H9 (cell line): ENCODE measurements around the gene NT5C3B. TPM values are rescaled to one million over a fixed set of nuclear protein-coding genes. Genes with fewer than 3 reads are reported as not detected.
A peak's percentile ranks its signal among the peaks of the same experiment; 100 is the strongest.

Experiments
- DNase-seq: peaks from one replicate; pipeline ENCODE4 v3.0.0-alpha.2; 2017
- H2AFZ ChIP-seq: one replicate; pipeline ENCODE4 v1.6.1; 2013; ENCODE audit warnings: mild to moderate bottlenecking, low read length, control low read depth, moderate library complexity
- H2AK5ac ChIP-seq: 2 replicates; pipeline ENCODE4 v1.6.1; 2013; ENCODE audit warnings: low read length, control low read depth, mixed read lengths; ENCODE audit not compliant: insufficient read length
- H2BK120ac ChIP-seq: one replicate; pipeline ENCODE4 v1.6.1; 2013; ENCODE audit warnings: low read depth, mild to moderate bottlenecking, low read length, control low read depth, inconsistent platforms; ENCODE audit not compliant: poor library complexity, severe bottlenecking
- H2BK12ac ChIP-seq: 2 replicates; pipeline ENCODE4 v1.6.1; 2013; ENCODE audit warnings: low read length, control low read depth, mixed read lengths, low read depth; ENCODE audit not compliant: insufficient read length
- H2BK15ac ChIP-seq: 2 replicates; pipeline ENCODE4 v1.6.1; 2013; ENCODE audit warnings: low read depth, low read length, control low read depth
- H2BK20ac ChIP-seq: one replicate; pipeline ENCODE4 v1.6.1; 2013; ENCODE audit warnings: low read depth, mild to moderate bottlenecking, low read length, control low read depth, inconsistent platforms; ENCODE audit not compliant: poor library complexity, severe bottlenecking
- H2BK5ac ChIP-seq: 2 replicates; pipeline ENCODE4 v1.6.1; 2013; ENCODE audit warnings: low read length, control low read depth, mixed read lengths; ENCODE audit not compliant: insufficient read length
- H3K14ac ChIP-seq: 2 replicates; pipeline ENCODE4 v1.6.1; 2013; ENCODE audit warnings: low read length, control low read depth; ENCODE audit not compliant: insufficient read depth
- H3K18ac ChIP-seq: 2 replicates; pipeline ENCODE4 v1.6.1; 2013; ENCODE audit warnings: low read depth, mild to moderate bottlenecking, mixed read lengths, low read length, control low read depth; ENCODE audit not compliant: insufficient read length
- H3K23ac ChIP-seq: 2 replicates; pipeline ENCODE4 v1.6.1; 2013; ENCODE audit warnings: low read length, control low read depth, mixed read lengths, low read depth; ENCODE audit not compliant: insufficient read length
- H3K23me2 ChIP-seq: 2 replicates; pipeline ENCODE4 v1.6.1; 2013; ENCODE audit warnings: low read depth, mild to moderate bottlenecking, mixed read lengths, low read length, control low read depth; ENCODE audit not compliant: insufficient read length, poor library complexity, severe bottlenecking
- H3K27ac ChIP-seq: 2 replicates; pipeline ENCODE4 v1.5.1; 2013; ENCODE audit warnings: low read length, control low read depth, mixed read lengths, low read depth; ENCODE audit not compliant: insufficient read length
- H3K27me3 ChIP-seq: 2 replicates; pipeline ENCODE4 v1.6.1; 2013; ENCODE audit warnings: low read length, control low read depth, inconsistent platforms; ENCODE audit not compliant: insufficient read depth
- H3K4ac ChIP-seq: 2 replicates; pipeline ENCODE4 v1.6.1; 2013; ENCODE audit warnings: low read depth, mild to moderate bottlenecking, control low read depth, inconsistent platforms, low read length, moderate library complexity
- H3K4me1 ChIP-seq: 2 replicates; pipeline ENCODE4 v1.6.1; 2013; ENCODE audit warnings: low read length, control low read depth, inconsistent platforms; ENCODE audit not compliant: insufficient read depth
- H3K4me2 ChIP-seq: 2 replicates; pipeline ENCODE4 v1.6.1; 2013; ENCODE audit warnings: low read length, control low read depth, mixed read lengths; ENCODE audit not compliant: insufficient read length, insufficient read depth
- H3K56ac ChIP-seq: 2 replicates; pipeline ENCODE4 v1.6.1; 2013; ENCODE audit warnings: low read depth, mild to moderate bottlenecking, mixed read lengths, low read length, control low read depth; ENCODE audit not compliant: insufficient read length
- H3K79me1 ChIP-seq: 2 replicates; pipeline ENCODE4 v1.6.1; 2013; ENCODE audit warnings: low read depth, mild to moderate bottlenecking, moderate library complexity, low read length, control low read depth, inconsistent platforms; ENCODE audit not compliant: insufficient read depth, poor library complexity, severe bottlenecking
- H3K79me2 ChIP-seq: 2 replicates; pipeline ENCODE4 v1.6.1; 2013; ENCODE audit warnings: low read length, control low read depth, inconsistent platforms; ENCODE audit not compliant: insufficient read depth
- H3K9ac ChIP-seq: 2 replicates; pipeline ENCODE4 v1.6.1; 2013; ENCODE audit warnings: low read length, control low read depth, mixed read lengths; ENCODE audit not compliant: insufficient read length; ENCODE audit errors: extremely low read depth
- H3K9me3 ChIP-seq: one replicate; pipeline ENCODE4 v1.6.1; 2013; ENCODE audit warnings: low read depth, low read length, inconsistent platforms; ENCODE audit not compliant: control insufficient read depth
- H3T11ph ChIP-seq: one replicate; pipeline ENCODE4 v1.6.1; 2013; ENCODE audit warnings: mild to moderate bottlenecking, low read length, control low read depth, inconsistent platforms
- H4K20me1 ChIP-seq: one replicate; pipeline ENCODE4 v1.6.1; 2013; ENCODE audit not compliant: control insufficient read depth, insufficient read length, insufficient read depth
- H4K5ac ChIP-seq: 2 replicates; pipeline ENCODE4 v1.6.1; 2013; ENCODE audit warnings: low read depth, mild to moderate bottlenecking, mixed read lengths, low read length, control low read depth; ENCODE audit not compliant: insufficient read length
- H4K8ac ChIP-seq: replicated peaks from 2 replicates; pipeline ENCODE4 v1.6.1; 2013; ENCODE audit warnings: low read length, control low read depth, mixed read lengths, low read depth; ENCODE audit not compliant: insufficient read length
- H4K91ac ChIP-seq: 2 replicates; pipeline ENCODE4 v1.6.1; 2013; ENCODE audit warnings: low read depth, mild to moderate bottlenecking, moderate library complexity, mixed read lengths, low read length, control low read depth; ENCODE audit not compliant: insufficient read length
- H3K27ac Mint-ChIP-seq, 3 experiments: 2 replicates in 2 of 3; 3 replicates in 1 of 3; pipeline ENCODE4 v1.8.0; 2020 to 2021; ENCODE audit warnings: mixed read lengths in 3 of 3, mild to moderate bottlenecking in 1 of 3, moderate library complexity in 1 of 3
- H3K27me3 Mint-ChIP-seq: 2 replicates; pipeline ENCODE4 v1.8.0; 2021; ENCODE audit warnings: low read depth, mild to moderate bottlenecking, moderate library complexity, mixed read lengths
- H3K36me3 Mint-ChIP-seq, 3 experiments: 2 replicates in 2 of 3; 3 replicates in 1 of 3; pipeline ENCODE4 v1.8.0; 2020 to 2021; ENCODE audit warnings: low read depth in 3 of 3, mixed read lengths in 3 of 3; ENCODE audit not compliant: insufficient read depth in 1 of 3
- H3K4me1 Mint-ChIP-seq, 2 experiments: 2 replicates each; pipeline ENCODE4 v1.8.0; 2020; ENCODE audit warnings: mixed read lengths in 2 of 2
- H3K4me3 Mint-ChIP-seq, 2 experiments: 2 replicates in 1 of 2; 3 replicates in 1 of 2; pipeline ENCODE4 v1.8.0; 2020 to 2021; ENCODE audit warnings: mild to moderate bottlenecking in 2 of 2, mixed read lengths in 2 of 2, moderate library complexity in 1 of 2
- H3K9me3 Mint-ChIP-seq, 2 experiments: 2 replicates in 1 of 2; 3 replicates in 1 of 2; pipeline ENCODE4 v1.8.0; 2020; ENCODE audit warnings: mild to moderate bottlenecking in 2 of 2, mixed read lengths in 2 of 2, moderate library complexity in 1 of 2
- CTCF ChIP-seq: fragments of 200-600 bp; sonication (generic); conservative IDR thresholded peaks from 3 replicates; pipeline ENCODE4 v1.8.0; 2021; ENCODE audit warnings: antibody characterized with exemption, mild to moderate bottlenecking
- WGBS: extraction: QIAGEN DNeasy Blood & Tissue Kit; methylation state at CpG from one replicate; pipeline ENCODE4 v1.1.7; 2013; ENCODE audit warnings: missing lambda C conversion rate, low lambda C conversion rate, mixed read lengths; ENCODE audit not compliant: insufficient read length; ENCODE audit errors: extremely low coverage; 5-methylcytosine and 5-hydroxymethylcytosine counted together
- total RNA-seq: library from RNA; stranded (reverse); gene quantifications from 2 replicates; pipeline ENCODE4 v1.2.1, GENCODE V29; 2021

The NT5C3B gene
- total RNA-seq, 1 experiment from 2014 or later: 76.1 TPM

DNA sequence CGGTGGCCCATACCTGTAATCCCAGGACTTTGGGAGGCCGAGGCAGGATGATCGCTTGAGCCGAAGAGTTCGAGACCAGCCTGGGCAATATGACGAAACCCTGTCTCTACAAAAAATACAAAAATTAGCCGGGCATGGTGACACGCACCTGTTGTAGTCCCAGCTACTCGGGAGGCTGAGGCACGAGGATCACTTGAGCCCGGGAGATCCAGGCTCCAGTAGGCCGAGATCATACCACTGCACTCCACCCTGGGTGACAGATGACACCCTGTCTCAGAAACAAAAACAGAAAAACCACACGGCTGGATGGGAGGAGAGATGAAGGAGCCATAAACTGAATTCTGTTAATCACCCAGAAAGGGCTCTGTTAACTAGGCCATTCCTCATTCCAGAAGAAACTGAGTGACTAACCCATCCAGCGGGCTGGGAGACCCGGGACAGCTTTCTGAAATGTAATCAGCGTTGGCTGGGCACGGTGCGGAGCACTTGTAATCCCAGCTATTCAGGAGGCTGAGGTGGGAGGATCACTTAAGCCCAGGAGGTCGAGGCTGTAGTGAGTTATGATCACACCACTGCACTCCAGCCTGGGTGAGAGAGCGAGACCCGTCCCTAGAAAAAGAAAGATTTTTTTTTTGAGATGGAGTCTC is 641 bp upstream of the NT5C3B start:
- no peaks in the 10 kb centered on the region for H3K79me1 ChIP-seq
- no peak overlapping the region for H3K56ac ChIP-seq
- H3K18ac ChIP-seq: no peak overlapping the region
- no peak for TF ChIP-seq CTCF
- H3K4me2 ChIP-seq: peak overlapping the region; percentile 65
- no CpG with 5 or more reads among the region's 21 CpGs for WGBS
- H2AK5ac ChIP-seq: no peak overlapping the region
- H4K8ac ChIP-seq: no peak overlapping the region
- peaks cover 8 to 22% (median 18%) of the 10 kb centered on the region in 3 experiments; a peak in 6 of 7 replicates for H3K36me3 Mint-ChIP-seq
- no peak overlapping the region for H2BK12ac ChIP-seq
- no peak overlapping the region for H2BK5ac ChIP-seq
- no peak overlapping the region for H3K27ac ChIP-seq
- no peak for DNase-seq
- no peaks in the 10 kb centered on the region for H3K9me3 ChIP-seq
- H2BK20ac ChIP-seq: no peak overlapping the region
- no peak overlapping the region; a peak in 1 of 7 replicates for H3K27ac Mint-ChIP-seq
- no peak overlapping the region for H3K9ac ChIP-seq
- H3K27me3 Mint-ChIP-seq: peaks cover 16% of the 10 kb centered on the region
- H3K23ac ChIP-seq: no peak overlapping the region
- peaks cover 10 to 12% of the 10 kb centered on the region in 2 experiments for H3K4me1 Mint-ChIP-seq
- no peak overlapping the region for H4K5ac ChIP-seq
- H2AFZ ChIP-seq: no peak overlapping the region
- no peak overlapping the region for H3T11ph ChIP-seq
- no peaks in the 10 kb centered on the region for H3K9me3 Mint-ChIP-seq
- no peaks in the 10 kb centered on the region for H3K79me2 ChIP-seq
- H3K23me2 ChIP-seq: peaks cover 5% of the 10 kb centered on the region
- no peak overlapping the region for H4K91ac ChIP-seq
- H3K27me3 ChIP-seq: no peaks in the 10 kb centered on the region
- H3K14ac ChIP-seq: no peak overlapping the region
- peaks cover 2% of the 10 kb centered on the region for H4K20me1 ChIP-seq
- H3K4me1 ChIP-seq: no peaks in the 10 kb centered on the region
- no peak overlapping the region for H3K4ac ChIP-seq
- H3K4me3 Mint-ChIP-seq: peak overlapping the region; percentile 83 to 88
- no peak overlapping the region for H2BK15ac ChIP-seq
- no peak overlapping the region for H2BK120ac ChIP-seq
